Fibroblast of the conjunctiva (primary cell): ENCODE measurements around the gene CYP51A1.
"Not testable (repeated sequence)": the region's sequence is repeated elsewhere in the genome, so short reads cannot be mapped to it uniquely, and the experiment has no call there.

ENCODE experiments used
- DNase-seq: peaks from one replicate; pipeline ENCODE4 v3.0.0-alpha.2; 2010; ENCODE audit warnings: low read depth

Gene CYP51A1

DNA sequence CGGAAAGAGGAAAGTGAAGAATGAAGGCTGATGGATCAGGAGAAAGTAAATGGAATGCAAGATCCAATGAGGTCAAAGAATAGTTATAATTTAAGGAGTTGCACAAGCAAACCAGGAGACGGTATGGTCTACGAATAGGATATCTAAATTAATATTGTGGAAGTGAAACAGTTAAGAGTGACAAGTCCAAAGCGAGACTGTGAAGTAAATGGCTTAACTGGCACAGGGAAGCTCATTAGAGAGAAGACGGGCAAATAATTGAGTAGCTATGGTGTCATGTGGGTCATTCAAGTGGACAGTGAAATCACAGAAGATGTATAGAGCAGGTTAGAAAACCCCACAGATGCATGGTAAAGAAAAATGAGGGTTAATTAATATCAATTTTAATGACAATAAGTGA lies 3.2 kb downstream of the CYP51A1 start:
- no peak for DNase-seq

DNA sequence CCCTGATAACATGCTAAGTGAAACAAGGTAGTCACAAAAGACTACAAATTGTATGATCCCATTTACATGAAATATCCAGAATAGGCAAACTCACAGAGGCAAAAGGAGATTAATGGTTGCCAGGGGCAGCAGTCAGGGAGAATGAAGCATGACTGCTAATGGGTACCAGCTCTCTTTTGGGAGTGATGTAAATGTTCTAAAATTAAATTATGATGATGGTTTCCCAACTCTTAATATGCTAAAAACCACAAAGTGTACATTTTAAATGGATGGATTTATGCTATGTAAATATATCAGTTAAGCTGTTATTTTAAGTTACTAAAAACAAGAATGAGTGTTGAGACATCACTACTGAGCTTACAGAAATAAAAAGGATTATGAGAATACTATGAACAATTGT lies 12.6 kb downstream of the CYP51A1 start:
- DNase-seq, result no peak

DNA sequence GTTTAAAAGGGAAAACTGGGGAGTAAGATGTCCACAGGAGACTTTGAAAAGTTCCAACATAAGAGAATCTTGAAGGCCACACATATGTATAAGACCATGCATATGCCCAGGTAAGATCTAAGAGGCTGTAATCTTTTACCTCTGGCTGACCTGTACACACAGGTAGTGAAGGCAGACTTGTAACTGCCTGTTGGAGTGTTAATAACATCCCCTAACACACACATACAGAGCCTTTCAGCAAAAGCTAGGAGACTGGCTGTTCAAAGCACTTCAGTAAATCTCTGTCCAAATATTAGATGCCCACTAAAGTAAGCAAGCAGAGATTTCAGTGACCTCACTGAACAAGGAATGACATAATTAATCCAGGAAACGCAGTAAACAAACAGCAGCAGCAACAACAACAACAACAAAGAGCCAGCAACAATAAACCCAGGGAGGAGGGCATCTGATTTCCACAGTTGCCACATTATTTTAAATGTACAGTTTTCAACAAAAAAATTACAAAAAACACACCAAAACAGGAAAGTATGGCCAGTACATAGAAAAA lies 15.0 kb downstream of the CYP51A1 start:
- DNase-seq, result no peak

DNA sequence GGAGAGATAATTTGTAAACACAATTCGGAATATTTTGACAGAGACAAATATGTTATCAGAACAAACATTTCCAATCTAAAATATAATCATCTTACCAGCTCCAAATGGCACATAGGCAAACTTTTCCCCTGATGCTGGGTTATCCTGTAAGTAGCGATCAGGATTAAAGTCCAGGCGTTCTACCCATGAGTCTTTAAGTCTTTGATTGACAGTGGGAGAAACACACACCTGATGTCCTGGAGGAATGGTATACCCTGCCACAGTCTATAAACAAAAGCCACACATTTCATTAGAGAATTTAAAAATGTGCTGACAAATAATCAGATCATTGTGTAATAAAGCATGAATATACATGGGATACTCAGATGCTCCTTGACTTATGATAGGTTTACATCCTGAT lies 17.3 kb downstream of the CYP51A1 start:
- DNase-seq, result no peak

DNA sequence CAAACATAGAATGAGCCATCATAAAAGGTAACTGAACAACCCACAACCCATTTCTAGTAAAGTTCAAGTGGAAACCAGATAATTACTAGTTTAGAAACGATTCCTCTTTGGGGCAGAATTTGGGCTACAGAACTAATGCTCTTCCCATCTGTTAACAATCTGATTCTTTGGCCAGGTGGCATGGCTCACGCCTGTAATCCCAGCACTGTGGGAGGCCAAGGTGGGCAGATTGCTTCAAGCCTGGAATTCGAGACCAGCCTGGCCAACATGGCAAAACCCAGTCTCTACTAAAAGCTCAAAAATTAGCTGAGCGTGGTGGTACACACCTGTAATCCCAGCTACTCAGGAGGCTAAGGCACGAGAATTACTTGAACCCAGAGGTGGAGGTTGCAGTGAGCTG lies 18.5 kb downstream of the CYP51A1 start:
- no peak for DNase-seq

DNA sequence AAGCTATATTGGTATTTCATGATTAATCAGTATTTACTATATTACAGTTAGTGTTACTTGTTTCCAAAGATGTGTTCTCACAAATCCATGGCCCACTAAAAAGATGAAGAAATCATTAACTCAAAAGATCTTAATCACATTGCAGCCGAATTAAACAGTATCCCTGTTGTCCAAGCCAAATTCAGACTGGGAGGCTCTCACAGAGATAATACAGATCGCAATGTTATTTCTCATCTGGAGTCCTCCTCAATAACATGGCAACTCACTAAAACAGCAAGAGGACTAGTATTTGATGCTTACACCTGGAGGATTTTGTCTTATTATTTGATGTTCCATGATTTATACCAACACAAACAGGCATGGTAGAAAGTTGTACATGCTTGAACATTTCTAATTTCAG lies 23.4 kb downstream of the CYP51A1 start:
- DNase-seq, result no peak

DNA sequence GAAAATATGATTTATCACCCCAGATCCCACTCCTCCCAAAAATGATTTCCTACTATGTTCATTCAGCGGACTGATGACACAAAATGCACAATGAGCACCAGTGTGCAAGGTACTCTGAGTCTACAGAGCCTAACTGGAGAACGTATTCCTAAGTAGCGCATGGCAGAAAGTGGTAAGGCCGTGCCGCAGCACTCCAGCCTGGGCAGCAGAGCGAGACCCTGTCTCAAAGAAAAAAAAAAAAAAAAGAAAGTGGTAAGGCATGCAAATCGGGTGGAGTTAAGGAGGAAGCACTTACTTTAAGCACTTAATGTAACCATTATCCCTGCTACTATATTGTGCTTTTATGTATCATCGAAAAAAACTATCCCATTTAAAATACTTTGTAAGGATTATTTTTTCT lies 25.5 kb downstream of the CYP51A1 start:
- DNase-seq, result no peak

DNA sequence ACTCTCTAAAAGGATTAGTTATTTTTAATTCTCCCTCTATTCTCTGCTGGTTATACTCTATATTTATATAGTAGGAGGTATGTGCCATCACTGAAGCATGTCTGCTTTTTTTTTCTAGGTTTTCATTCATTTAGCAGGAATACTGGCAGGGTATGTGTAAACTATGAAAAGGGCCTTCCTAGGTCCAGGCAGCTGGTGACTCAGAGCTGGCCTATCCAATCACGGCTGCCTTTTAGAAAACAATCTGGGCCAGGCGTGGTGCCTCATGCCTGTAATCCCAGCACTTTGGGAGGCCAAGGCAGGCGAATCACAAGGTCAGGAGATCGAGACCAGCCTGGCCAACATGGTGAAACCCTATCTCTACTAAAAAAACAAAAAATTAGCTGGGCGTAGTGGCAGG lies 31.4 kb downstream of the CYP51A1 start:
- not testable (repeated sequence) for DNase-seq

DNA sequence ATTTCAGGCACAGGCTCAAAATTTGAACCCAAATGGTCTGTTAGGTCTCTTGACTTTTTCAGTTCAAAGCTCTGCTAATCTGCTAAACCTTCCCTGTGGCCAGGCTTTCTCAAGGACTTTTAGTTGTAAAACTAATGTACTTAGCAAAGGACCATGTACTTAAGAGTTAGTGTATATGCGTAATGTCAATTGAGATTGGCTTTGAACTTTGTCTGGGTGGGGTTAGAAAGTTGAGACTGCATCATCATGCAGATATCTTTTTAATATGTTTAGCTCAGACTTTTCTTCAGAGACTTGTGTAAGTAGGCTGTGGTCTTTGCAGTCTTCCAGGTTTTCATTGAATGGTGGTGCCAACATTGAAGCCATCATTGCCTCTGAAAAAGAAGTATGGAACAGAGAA lies 33.7 kb downstream of the CYP51A1 start:
- DNase-seq, result no peak

DNA sequence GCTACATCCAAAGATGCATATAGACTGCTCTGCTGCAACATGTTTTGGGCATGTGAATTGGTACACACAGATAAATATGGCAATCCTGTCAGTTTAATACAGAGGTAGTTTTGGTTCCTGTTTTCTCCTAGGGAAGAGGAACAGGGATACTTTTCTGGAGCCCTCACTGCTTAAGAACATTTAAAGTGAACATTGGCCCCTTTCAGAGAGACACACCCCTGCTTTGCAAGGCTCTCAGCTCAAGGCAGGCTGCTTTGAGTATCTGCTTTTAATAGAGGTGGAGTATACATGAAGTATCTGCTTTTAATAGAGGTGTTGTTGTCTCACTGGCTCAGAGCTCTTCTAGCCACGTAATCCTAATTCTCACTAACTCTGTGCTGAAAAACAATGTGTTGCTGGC lies 38.9 kb downstream of the CYP51A1 start:
- no peak for DNase-seq

DNA sequence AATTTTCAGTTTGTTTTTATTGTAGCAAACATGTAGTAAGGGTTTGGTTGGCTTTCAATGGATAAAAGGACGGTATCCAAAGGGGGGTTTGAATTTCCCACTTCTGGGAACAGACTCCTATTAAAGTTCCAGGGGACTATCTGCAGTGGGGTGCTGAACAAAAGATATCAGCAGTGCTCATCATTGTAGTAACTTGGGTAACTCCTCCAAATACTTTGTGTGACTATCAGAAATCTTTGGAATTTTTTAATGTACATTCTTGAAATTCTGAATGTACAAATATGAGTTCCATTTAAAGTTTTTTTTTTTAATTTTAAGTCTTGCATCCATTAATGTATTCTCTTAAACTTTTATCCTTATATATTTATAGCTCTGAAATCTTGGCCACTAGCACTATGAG lies 42.1 kb downstream of the CYP51A1 start:
- DNase-seq, result no peak

DNA sequence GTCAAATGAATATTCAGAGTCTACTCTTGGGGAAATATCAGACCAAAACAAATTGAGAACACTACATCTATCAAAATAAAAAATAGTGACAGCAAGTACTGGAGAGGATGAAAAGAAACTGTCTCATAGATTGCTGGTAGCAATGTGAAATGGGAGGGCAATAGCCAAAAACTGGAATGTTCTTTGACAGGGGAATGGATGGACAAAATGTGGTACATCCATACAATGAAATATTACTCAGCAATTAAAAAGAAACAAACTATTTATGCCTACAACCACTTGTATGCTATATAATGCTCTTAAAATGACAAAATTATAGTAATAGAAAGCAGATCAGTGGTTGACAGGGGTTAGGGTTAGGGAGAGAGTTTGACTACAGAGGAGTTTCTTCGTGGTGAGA lies 46.0 kb downstream of the CYP51A1 start:
- DNase-seq, result no peak

DNA sequence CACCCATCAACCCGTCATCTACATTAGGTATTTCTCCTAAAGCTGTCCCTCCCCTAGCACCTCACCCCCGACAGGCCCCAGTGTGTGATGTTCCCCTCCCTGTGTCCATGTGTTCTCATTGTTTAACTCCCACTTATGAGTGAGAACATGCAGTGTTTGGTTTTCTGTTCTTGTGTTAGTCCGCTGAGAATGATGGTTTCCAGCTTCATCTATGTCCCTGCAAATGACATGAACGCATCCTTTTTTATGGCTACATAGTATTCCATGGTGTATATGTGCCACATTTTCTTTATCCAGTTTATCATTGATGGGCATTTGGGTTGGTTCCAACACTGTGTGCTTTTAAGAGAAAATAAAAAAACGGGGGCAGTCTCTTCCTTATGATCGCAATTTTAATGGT lies 50.4 kb downstream of the CYP51A1 start:
- not testable (repeated sequence) for DNase-seq

DNA sequence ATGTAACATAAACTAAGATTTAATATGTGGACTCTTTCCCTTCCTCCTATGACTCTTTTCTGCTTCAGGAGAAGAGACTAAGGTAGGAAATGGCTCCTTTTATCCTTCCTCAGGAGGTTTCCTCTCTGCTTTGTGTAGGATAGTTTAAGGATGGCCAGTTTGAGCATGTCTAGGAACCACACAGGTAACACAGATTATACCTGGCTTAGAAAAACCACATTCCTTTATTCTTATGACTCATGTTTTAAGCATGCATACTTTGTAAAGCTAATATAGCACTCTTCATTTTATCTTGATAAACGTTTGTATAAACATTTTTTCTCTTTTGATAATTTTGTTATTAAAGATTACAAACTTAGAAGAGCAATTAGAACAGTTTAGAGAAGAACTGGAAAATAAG lies 57.8 kb downstream of the CYP51A1 start:
- no peak for DNase-seq

DNA sequence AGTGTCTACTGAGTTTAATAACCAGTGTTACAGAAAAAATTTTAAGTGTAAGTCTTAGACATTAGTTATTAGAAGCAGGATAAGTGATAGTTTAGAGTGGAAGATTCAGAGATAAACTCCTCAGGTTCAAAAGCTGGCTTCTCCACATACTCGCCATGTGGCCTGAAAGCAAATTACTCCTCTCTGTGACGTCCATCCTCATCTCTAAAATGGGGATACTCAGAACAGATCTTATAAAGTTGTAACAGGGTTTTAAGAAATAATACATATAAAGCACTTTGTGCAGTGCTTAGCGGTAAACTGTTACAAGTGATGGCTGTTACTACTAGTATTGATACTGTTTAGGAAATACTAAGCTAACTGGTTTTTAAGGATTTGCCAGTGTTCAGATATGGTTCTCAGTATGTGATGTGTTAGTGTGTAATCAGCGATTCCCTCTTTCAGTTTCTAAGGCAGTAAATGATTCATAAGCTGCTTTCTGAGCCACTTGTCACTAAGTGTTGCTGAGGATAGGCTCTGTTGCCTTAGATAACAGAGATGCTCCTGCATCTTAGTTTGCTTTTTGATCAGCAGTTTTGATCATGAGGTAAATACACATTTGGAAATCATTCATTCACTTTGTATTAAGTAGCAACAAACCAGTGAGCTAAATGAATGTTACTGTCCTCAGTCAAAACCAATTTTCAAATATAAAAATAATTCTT lies 58.7 kb downstream of the CYP51A1 start:
- no peak for DNase-seq

DNA sequence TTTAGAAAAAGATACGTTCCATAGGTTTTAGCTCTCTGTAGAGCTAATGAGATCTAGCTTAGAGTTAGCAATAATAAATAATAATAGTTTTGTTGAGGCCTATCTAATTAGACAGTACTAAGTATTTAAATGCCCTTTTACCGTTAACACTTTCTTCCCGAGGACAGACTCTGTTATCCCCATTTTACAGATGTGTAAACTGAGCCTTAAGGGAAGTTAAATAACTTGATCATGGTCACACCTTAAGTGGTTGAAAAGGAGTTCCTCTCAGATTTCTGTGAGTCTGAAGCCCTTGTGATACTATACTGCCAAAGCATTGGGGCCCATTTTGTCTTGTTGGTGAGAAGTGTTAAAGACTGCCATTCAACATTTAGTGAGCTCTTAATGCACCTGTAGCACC lies 61.6 kb downstream of the CYP51A1 start:
- DNase-seq, result no peak

DNA sequence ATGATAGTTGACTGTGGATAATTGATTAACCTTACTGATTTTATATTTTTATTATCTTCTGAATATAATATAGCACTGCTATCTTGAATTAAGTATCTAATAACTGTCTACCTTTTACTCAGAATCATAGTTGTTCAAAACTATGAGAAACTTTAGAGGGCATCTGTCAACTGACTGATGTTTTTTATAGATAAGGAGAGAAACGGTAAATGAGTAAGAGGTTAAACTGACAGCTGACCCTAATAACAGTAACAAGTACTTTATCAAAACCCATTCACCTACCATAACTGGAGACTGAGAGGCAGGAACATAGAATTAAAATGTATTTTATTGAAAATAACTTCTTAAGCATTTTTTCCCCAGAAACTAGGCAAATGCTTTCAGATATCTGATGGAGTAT lies 62.2 kb downstream of the CYP51A1 start:
- DNase-seq, result no peak

DNA sequence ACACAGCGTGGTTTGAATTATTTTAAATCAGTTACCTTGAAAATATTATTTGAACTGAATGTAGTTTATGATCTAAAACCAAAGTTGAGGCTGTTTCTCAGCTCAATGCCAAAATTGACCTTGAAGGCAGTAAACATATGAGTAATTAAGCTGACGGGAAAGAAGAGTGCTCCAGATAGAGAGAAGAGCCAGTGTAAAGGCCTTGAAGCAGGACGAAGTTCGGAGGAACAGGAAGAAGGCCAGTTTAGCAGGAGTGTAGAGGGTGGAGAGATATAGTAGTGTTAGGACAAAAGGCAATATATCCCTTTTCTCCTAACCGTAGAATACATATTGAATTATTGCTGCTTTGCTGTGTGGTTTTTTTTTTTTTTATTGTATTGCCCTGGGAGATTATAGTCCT lies 63.2 kb downstream of the CYP51A1 start:
- DNase-seq, result no peak

DNA sequence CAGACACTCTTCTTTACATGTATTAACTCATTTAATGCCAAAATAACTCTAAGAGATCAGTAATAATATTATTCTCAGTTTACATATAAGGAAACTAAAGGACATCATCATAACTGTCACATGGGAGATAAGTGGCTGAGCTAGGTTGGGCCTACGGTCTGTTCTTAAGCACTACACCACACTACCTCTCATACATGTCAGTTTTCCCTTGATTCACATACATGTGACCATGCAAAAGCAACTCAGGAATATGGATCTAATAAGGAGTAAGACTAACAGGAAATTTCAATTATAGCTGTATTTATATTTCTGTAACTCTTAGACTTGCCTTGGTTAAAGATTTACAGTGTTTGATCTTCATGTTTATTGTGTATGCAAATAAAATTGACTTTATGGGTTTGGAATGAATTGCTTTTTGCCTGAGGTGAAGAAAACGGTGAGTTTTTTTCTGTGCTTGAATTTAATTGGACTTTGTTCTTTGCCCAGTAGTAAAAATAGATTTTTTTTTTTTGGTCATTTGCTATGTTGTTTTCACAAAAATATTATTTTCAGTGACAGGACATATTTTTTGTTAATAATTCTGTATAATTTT lies 69.7 kb downstream of the CYP51A1 start:
- no peak for DNase-seq
